Endothelial cell of umbilical vein (primary cell): ENCODE measurements around the gene FAM83C.

Source experiments
- EZH2 ChIP-seq: IDR thresholded peaks from 2 replicates; pipeline ENCODE4 v1.6.1; 2012; ENCODE audit warnings: borderline replicate concordance, low read depth, mild to moderate bottlenecking, moderate library complexity, low read length, inconsistent platforms; ENCODE audit not compliant: severe bottlenecking
- FOS ChIP-seq: IDR thresholded peaks from 2 replicates; pipeline ENCODE4 v1.6.1; 2011; ENCODE audit warnings: mild to moderate bottlenecking, low read length, moderate library complexity, borderline replicate concordance; ENCODE audit not compliant: insufficient read depth
- JUN ChIP-seq: IDR thresholded peaks from 2 replicates; pipeline ENCODE4 v1.6.1; 2011; ENCODE audit warnings: borderline replicate concordance, low read depth; ENCODE audit not compliant: insufficient read length, insufficient read depth
- POLR2A ChIP-seq: IDR thresholded peaks from 2 replicates; pipeline ENCODE4 v1.6.1; 2012; ENCODE audit warnings: low read depth, mild to moderate bottlenecking, control low read depth, low read length
- POLR2AphosphoS5 ChIP-seq: IDR thresholded peaks from 2 replicates; pipeline ENCODE4 v1.6.1; 2012; ENCODE audit warnings: low read depth, mild to moderate bottlenecking, control low read depth, low read length, moderate library complexity; ENCODE audit not compliant: insufficient read depth
- TF ChIP-seq, protein P1 (sequence below), 2 donors: IDR thresholded peaks; 1 replicate in 1 of 2; 2 replicates in 1 of 2; pipeline ENCODE4 v1.5.1; 2011; ENCODE audit warnings: low read length in 2 of 2, mild to moderate bottlenecking in 2 of 2, moderate library complexity in 2 of 2, control low read depth in 1 of 2, inconsistent platforms in 1 of 2, low read depth in 1 of 2; ENCODE audit not compliant: insufficient read depth in 1 of 2; ENCODE audit errors: extremely low read depth in 1 of 2
- TF ChIP-seq, protein P2 (sequence below): IDR thresholded peaks from 2 replicates; pipeline ENCODE4 v1.6.1; 2011; ENCODE audit not compliant: insufficient read depth, insufficient read length

DNA sequence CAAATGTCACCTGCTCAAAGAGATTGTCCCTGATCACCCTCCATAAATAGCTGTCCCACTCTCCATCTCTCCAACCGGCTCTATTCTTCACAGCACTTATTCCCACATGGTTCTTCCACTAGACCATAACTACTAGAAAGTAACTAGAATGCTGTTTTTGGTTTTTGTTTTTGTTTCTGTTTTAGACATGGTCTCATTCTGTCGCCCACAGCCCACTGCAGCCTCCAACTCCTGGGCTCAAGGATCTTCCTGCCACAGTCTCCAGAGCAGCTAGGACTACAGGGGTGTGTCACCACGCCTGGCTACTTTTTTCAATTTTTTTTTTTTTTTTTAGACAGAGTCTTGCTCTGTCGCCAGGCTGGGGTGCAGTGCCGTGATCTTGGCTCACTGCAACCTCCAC, 53.5 kb downstream of the FAM83C start:
- TF ChIP-seq, protein P1, sequence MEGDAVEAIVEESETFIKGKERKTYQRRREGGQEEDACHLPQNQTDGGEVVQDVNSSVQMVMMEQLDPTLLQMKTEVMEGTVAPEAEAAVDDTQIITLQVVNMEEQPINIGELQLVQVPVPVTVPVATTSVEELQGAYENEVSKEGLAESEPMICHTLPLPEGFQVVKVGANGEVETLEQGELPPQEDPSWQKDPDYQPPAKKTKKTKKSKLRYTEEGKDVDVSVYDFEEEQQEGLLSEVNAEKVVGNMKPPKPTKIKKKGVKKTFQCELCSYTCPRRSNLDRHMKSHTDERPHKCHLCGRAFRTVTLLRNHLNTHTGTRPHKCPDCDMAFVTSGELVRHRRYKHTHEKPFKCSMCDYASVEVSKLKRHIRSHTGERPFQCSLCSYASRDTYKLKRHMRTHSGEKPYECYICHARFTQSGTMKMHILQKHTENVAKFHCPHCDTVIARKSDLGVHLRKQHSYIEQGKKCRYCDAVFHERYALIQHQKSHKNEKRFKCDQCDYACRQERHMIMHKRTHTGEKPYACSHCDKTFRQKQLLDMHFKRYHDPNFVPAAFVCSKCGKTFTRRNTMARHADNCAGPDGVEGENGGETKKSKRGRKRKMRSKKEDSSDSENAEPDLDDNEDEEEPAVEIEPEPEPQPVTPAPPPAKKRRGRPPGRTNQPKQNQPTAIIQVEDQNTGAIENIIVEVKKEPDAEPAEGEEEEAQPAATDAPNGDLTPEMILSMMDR (IDR thresholded peaks at IDR 0.05; ENCODE audit: extremely low read depth in 1 of 2, insufficient read depth in 1 of 2, low read depth in 1 of 2, low read length in 2 of 2), result no peak
- TF ChIP-seq POLR2A (no peak), POLR2AphosphoS5 (no peak), JUN (no peak), FOS (no peak), EZH2 (no peak)
- TF ChIP-seq, protein P2, sequence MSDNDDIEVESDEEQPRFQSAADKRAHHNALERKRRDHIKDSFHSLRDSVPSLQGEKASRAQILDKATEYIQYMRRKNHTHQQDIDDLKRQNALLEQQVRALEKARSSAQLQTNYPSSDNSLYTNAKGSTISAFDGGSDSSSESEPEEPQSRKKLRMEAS, result no peak
